ENCODE results near the gene CCDC18.
"Not testable (repeated sequence)": the region's sequence is repeated elsewhere in the genome, so short reads cannot be mapped to it uniquely, and the experiment has no call there.

GRCh38 chr1:93277530-93277929, 97.0 kb downstream of the CCDC18 start:
- not testable (repeated sequence) for TF ChIP-seq CTCF (IDR thresholded peaks at IDR 0.05); EP300 (IDR thresholded peaks at IDR 0.05; ENCODE audit: low read depth)
